NCI-H748 (cell line): ENCODE data around the gene SPTBN1.

ENCODE experiments used
- DNase-seq: peaks from one replicate; lab custom pipeline; 2025; ENCODE audit not compliant: unreplicated experiment; lab: John Stamatoyannopoulos, UW

SPTBN1 gene

GRCh38 chr2:54455563-54456361, at the start of gene SPTBN1:
Gene SPTBN1 (plus strand): TSS chr2:54456327. CDS start chr2:54526419, 70,092 bp downstream.
- peak; percentile 90 for DNase-seq

GRCh38 chr2:54407693-54408092, 48.4 kb upstream of the SPTBN1 start:
- no peak for DNase-seq

- DNase-seq, result no peak
These were observed 47.8 kb upstream of the SPTBN1 start for GRCh38 chr2:54408288-54408687.

DNA sequence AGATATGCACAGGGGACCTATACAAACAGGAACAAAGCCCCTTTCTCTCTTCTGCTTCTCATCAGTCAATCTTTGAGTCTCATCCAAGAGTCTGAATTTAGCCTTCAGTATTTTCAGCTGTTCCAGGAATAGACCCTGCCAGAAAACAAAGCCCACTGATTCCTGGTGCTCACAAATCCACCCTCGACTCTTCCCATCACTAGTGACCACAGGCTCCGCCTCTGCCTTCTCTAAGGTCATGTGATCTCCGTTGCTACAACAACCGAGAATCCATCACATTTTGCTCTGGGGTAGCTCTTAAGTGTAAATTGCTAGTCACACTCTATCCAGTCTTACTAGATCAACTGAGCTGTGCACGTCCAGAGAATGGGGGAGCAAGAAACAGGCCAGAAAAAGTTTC, 46.4 kb upstream of the SPTBN1 start:
- peak; percentile 81 for DNase-seq

GRCh38 chr2:54411801-54412354, 44.2 kb upstream of the SPTBN1 start:
- DNase-seq, result no peak

DNA sequence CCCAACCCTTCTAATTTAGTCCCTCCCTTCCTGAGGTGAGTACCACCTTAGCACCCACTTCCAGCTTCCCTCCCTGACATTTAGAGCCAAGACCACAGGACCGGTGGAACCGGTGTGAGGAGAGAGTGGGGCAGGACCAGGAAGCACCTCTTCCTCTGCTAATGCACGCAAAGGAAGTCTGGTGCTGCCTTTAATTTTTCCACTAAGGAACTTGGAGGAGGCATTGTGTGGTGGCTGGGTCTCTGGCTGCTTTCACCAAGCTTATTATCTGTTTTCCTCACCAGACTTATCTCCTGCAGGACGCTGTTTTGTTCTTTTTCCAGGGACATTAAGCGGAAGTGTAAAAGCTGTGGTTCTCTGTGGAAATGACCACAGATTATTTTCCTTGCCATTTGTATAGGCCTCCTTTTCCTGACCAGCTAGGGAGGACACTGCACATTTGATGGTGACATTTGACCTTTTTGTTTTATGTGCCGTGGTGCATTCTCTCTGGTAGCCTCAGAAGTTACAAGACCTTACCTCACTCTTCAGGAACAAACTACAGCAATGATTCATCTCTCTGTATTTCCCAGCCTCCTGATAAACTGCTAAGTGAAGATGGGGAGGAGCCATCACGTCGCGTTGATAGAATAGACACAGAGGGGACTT, 39.8 kb upstream of the SPTBN1 start:
- no peak for DNase-seq

DNA sequence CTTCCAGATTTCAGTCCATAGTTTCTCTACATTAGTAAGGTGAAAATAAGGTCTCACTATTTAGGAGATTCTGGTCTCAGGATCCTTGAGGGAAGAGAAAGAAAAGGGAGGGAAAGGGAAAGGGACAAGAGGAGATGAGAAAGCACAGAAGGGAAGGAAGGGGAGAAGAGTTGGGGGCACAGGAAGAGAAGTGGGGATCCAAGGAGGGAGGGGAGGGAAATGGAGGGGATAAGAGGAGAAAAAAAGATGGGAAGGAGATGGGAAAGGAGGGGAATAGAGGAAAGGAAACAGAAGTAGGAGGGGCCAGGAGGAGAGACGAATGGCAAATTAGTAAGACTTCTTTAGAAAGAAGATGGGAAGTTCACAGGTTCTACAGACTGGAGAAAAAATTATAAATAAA, 39.2 kb upstream of the SPTBN1 start:
- no peak for DNase-seq

- DNase-seq, result no peak
These were observed 38.5 kb upstream of the SPTBN1 start for GRCh38 chr2:54417577-54417976.

GRCh38 chr2:54419388-54419787, 36.7 kb upstream of the SPTBN1 start:
- DNase-seq, result no peak

- DNase-seq, result no peak
These were observed 36.1 kb upstream of the SPTBN1 start for GRCh38 chr2:54419855-54420523.

GRCh38 chr2:54420524-54421172, 35.5 kb upstream of the SPTBN1 start:
- no peak for DNase-seq

DNA sequence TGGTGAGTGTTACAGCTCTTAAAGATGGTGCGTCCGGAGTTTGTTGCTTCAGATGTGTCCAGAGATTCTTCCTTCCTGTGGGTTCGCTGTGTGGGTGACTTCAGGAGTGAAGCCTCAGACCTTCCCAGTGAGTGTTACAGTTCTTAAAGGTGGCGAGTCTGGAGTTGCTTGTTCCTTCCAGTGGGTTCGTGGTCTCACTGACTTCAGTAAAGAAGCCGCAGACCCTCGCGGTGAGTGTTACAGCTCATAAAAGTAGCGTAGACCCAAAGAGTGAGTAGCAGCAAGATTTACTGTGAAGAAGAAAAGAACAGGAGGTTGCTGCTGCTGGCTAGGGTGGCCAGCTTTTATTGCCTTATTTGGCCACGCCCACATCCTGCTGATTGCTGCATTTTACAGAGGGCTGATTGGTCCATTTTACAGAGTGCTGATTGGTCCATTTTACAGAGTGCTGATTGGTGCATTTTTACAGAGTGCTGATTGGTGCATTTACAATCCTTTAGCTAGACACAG, 34.0 kb upstream of the SPTBN1 start:
- no peak for DNase-seq

DNA sequence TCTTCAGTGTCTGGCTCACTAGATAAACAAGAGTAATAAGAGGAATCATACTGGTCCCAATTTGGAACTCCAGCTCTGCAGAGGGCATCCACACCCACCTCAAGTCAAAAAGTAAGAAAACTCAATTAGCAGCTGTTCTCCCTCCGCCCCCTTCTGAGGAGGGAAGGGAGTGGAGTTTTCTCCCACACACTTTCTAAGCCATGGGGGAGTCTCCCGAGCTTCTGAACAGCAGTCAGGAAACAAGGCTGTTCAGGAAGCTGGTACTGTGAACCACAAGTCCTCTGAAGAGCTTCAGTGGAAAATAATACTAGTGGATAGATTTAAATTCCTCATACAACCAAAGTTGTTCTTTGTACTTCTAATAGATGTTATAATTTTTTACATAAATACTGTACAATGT, 32.9 kb upstream of the SPTBN1 start:
- DNase-seq, result no peak

- DNase-seq, result no peak
These were observed 31.5 kb upstream of the SPTBN1 start for GRCh38 chr2:54424555-54425163.

- no peak for DNase-seq
These were observed 27.9 kb upstream of the SPTBN1 start for GRCh38 chr2:54428108-54428831.

- no peak for DNase-seq
These were observed 27.1 kb upstream of the SPTBN1 start for GRCh38 chr2:54429054-54429453.

GRCh38 chr2:54429811-54430551, 26.1 kb upstream of the SPTBN1 start:
- DNase-seq, result no peak

GRCh38 chr2:54430649-54431048, 25.5 kb upstream of the SPTBN1 start:
- no peak for DNase-seq
